ENCODE measurements around the gene AJM1. TPM values are rescaled to one million over a fixed set of nuclear protein-coding genes. Genes with fewer than 3 reads are reported as not detected.
A peak's percentile ranks its signal among the peaks of the same experiment; 100 is the strongest.

AJM1 gene
- polyA plus RNA-seq, 2 of the 4 experiments (the other 2 are of a cell fraction) = 0.76 to 3.0 TPM

GRCh38 chr9:136875155-136875554 is 32.9 kb downstream of the AJM1 start:
- DNase-seq (ENCODE audit: low read depth in 1 of 2, low spot score in 1 of 2) (no peak), FAIRE-seq (no peak), ATAC-seq (no peak)
- ChIA-PET POLR2A (interaction anchor here (0.7 to 1.1 kb wide), 3 partner anchors 9 to 348 kb away, joined by 3 to 4 read pairs (median 4); partner anchors contain the start of gene EDF1), CTCF (interaction anchor here (1.4 kb wide), 1 partner anchor 11 kb away, joined by 5 read pairs; the partner anchor contains the start of gene TRAF2)
- H3K9me3 ChIP-seq = peaks cover 23% of the 10 kb centered on the region; the same call in 2 of the 3 replicates
- H3K27ac ChIP-seq = no peak overlapping the region
- H3K4me3 ChIP-seq = no peak overlapping the region
- TF ChIP-seq ZFP36 (IDR thresholded peaks at IDR 0.05; ENCODE audit: borderline replicate concordance, partially characterized antibody) (no peak), RAD21 (conservative IDR thresholded peaks at IDR 0.05 in 1 of 2, IDR thresholded peaks at IDR 0.05 in 1 of 2) (no peak), ZC3H11A (IDR thresholded peaks at IDR 0.05) (no peak), PHF8 (IDR thresholded peaks at IDR 0.05; ENCODE audit: borderline replicate concordance, low read depth) (no peak), EP300 (IDR thresholded peaks at IDR 0.05) (no peak), HOXA7 (CRISPR knock-in tag; IDR thresholded peaks at IDR 0.05) (no peak), ZNF302 (CRISPR knock-in tag; IDR thresholded peaks at IDR 0.05) (no peak), CTCF (IDR thresholded peaks at IDR 0.05) (no peak), NFE2L2 (conservative IDR thresholded peaks at IDR 0.05; ENCODE audit: low read length) (no peak), RFX5 (IDR thresholded peaks at IDR 0.05) (no peak)
- H3K4me1 ChIP-seq = no peaks in the 10 kb centered on the region
- H3K4me2 ChIP-seq = no peak overlapping the region
- WGBS (ENCODE audit: missing lambda C conversion rate) = 92% methylated on average over 6 of the region's 6 CpGs

- POLR2A ChIA-PET = no interaction called here
- CTCF ChIA-PET = no interaction called here
- 82% methylated on average over 5 of the region's 5 CpGs for WGBS (ENCODE audit: missing lambda C conversion rate)
- peaks cover 10% of the 10 kb centered on the region; the same call in 2 of the 3 replicates for H3K9me3 ChIP-seq
- H3K27ac ChIP-seq = no peak overlapping the region
- FAIRE-seq (no peak), DNase-seq (ENCODE audit: low read depth in 1 of 2, low spot score in 1 of 2) (no peak), ATAC-seq (no peak)
- no peak for TF ChIP-seq PHF8 (IDR thresholded peaks at IDR 0.05; ENCODE audit: borderline replicate concordance, low read depth)
- peaks cover 4% of the 10 kb centered on the region for H3K4me1 ChIP-seq
- H3K4me2 ChIP-seq = no peak overlapping the region
- no peak overlapping the region for H3K4me3 ChIP-seq
Measured at GRCh38 chr9:136876476-136876875, 34.2 kb downstream of the AJM1 start.

DNA sequence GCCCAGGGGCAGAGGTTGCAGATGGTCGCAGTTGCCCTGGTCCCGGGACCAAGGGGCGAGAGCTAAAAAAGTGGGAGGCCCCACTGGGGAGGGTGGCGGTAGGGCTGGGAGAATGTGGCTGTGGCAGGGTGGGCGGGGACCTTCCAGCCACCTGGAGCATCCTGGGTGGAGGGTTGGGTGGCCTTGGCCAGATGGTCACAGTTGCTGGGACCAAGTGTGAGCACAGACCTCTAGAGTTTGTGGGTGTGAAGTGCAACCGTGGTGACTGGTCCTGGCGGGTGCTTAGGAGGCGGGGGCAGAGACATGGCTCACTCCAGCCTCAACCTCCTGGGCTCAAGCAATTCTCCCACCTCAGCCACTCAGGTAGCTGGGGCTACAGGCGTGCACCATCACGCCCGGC is 38.4 kb downstream of the AJM1 start:
- H3K4me3 ChIP-seq = no peak overlapping the region
- FAIRE-seq (no peak), DNase-seq (ENCODE audit: low read depth in 1 of 2, low spot score in 1 of 2) (no peak), ATAC-seq (no peak)
- WGBS (ENCODE audit: missing lambda C conversion rate) = 92% methylated on average over 11 of the region's 11 CpGs
- no peaks in the 10 kb centered on the region for H3K9me3 ChIP-seq
- POLR2A ChIA-PET = interaction anchor here (2.2 to 6.8 kb wide), 3 partner anchors 11 to 21 kb away, joined by 10 to 108 read pairs (median 11); partner anchors contain the start of gene EDF1
- TF ChIP-seq NR3C1 (IDR thresholded peaks at IDR 0.05) = no peak
- TF ChIP-seq BHLHE40 (IDR thresholded peaks at IDR 0.05; ENCODE audit: low read depth, low read length) = no peak
- TF ChIP-seq HMGXB4 (CRISPR knock-in tag; IDR thresholded peaks at IDR 0.05; ENCODE audit: borderline replicate concordance) = no peak
- no peak for TF ChIP-seq HDAC2 (IDR thresholded peaks at IDR 0.05)
- no peak for TF ChIP-seq POLR2AphosphoS2 (conservative IDR thresholded peaks at IDR 0.05; ENCODE audit: low read length)
- TF ChIP-seq ESRRA (IDR thresholded peaks at IDR 0.05; ENCODE audit: borderline replicate concordance, low read length) = no peak
- TF ChIP-seq MAFK (IDR thresholded peaks at IDR 0.05; ENCODE audit: partially characterized antibody) = no peak
- TF ChIP-seq FOSB (CRISPR knock-in tag; IDR thresholded peaks at IDR 0.05) = no peak
- TF ChIP-seq, protein P1, sequence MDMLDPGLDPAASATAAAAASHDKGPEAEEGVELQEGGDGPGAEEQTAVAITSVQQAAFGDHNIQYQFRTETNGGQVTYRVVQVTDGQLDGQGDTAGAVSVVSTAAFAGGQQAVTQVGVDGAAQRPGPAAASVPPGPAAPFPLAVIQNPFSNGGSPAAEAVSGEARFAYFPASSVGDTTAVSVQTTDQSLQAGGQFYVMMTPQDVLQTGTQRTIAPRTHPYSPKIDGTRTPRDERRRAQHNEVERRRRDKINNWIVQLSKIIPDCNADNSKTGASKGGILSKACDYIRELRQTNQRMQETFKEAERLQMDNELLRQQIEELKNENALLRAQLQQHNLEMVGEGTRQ (IDR thresholded peaks at IDR 0.05) = no peak
- no peak for TF ChIP-seq KDM5A (IDR thresholded peaks at IDR 0.05)
- TF ChIP-seq, protein P2, sequence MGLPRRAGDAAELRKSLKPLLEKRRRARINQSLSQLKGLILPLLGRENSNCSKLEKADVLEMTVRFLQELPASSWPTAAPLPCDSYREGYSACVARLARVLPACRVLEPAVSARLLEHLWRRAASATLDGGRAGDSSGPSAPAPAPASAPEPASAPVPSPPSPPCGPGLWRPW (IDR thresholded peaks at IDR 0.05) = no peak
- no peak for TF ChIP-seq MAX (IDR thresholded peaks at IDR 0.05)
- no peak for TF ChIP-seq CHD4 (IDR thresholded peaks at IDR 0.05; ENCODE audit: borderline replicate concordance)
- TF ChIP-seq ZC3H11A (IDR thresholded peaks at IDR 0.05) = no peak
- no peak overlapping the region for H3K4me2 ChIP-seq
- CTCF ChIA-PET = interaction anchor here (0.9 to 14.7 kb wide), 9 partner anchors 8 to 155 kb away, joined by 3 to 139 read pairs (median 4); no protein-coding TSS in a partner anchor
- H3K27ac ChIP-seq = peak overlapping the region in 1 of 2 experiments; percentile 98; a peak in 3 of 6 replicates
- H3K4me1 ChIP-seq = peaks cover 43% of the 10 kb centered on the region
